Measurements from ENCODE around the gene CD200R1L.

GRCh38 chr3:112774293-112774926 lies 72.3 kb downstream of the CD200R1L start:
- no peak for TF ChIP-seq POLR2A (IDR thresholded peaks at IDR 0.05; ENCODE audit: low read depth, low read length)
- no peak for TF ChIP-seq TAF1 (IDR thresholded peaks at IDR 0.05; ENCODE audit: low read depth, low read length)
- TF ChIP-seq POLR2AphosphoS5 (IDR thresholded peaks at IDR 0.05; ENCODE audit: low read depth, low read length): no peak
- TF ChIP-seq PAX5 (IDR thresholded peaks at IDR 0.05; ENCODE audit: insufficient read depth, low read length, severe bottlenecking): no peak
- TF ChIP-seq POU2F2 (IDR thresholded peaks at IDR 0.05; ENCODE audit: low read depth, low read length): no peak
- no peak for TF ChIP-seq SPI1 (IDR thresholded peaks at IDR 0.05; ENCODE audit: low read depth, low read length)
